Measurements from ENCODE around the gene ETS2.

ETS2 gene

GRCh38 chr21:38858812-38859205 lies 53.1 kb downstream of the ETS2 start:
- Histone ChIP-seq H2BK15ac (ENCODE audit: low read length) (no peak overlapping the region), H3K18ac (ENCODE audit: low read length) (no peak overlapping the region), H2BK5ac (ENCODE audit: low read length) (no peak overlapping the region), H3K4me2 (ENCODE audit: insufficient read depth, low read length, poor library complexity, severe bottlenecking) (no peak overlapping the region), H3K14ac (ENCODE audit: low read length) (no peak overlapping the region), H3K9me3 (replicated peaks in 1 of 2; ENCODE audit: control insufficient read depth in 2 of 2, insufficient read depth in 1 of 2, low read depth in 1 of 2, low read length in 2 of 2) (no peaks in the 10 kb centered on the region), H3K4me3 (ENCODE audit: low read length in 2 of 2) (no peak overlapping the region), H3K4ac (ENCODE audit: low read length) (no peak overlapping the region), H2BK12ac (ENCODE audit: low read length) (no peak overlapping the region), H2BK120ac (ENCODE audit: low read depth, low read length) (no peak overlapping the region), H2AK5ac (ENCODE audit: low read depth, low read length) (no peak overlapping the region), H3K27ac (replicated peaks; ENCODE audit: low read length) (no peak overlapping the region), H3K23ac (ENCODE audit: low read depth, low read length, poor library complexity) (no peak overlapping the region), H3K79me1 (ENCODE audit: low read depth, low read length) (no peaks in the 10 kb centered on the region), H3K36me3 (replicated peaks in 1 of 2; ENCODE audit: control insufficient read depth in 2 of 2, insufficient read depth in 2 of 2, low read length in 2 of 2) (no peaks in the 10 kb centered on the region), H3K27me3 (ENCODE audit: control insufficient read depth in 3 of 3, insufficient read depth in 3 of 3, low read depth in 1 of 3, low read length in 3 of 3) (peaks cover 0 to 3% (median 0%) of the 10 kb centered on the region in 3 experiments), H2AFZ (ENCODE audit: low read length) (no peak overlapping the region), H3K9ac (ENCODE audit: low read depth, low read length, poor library complexity) (no peak overlapping the region), H4K91ac (ENCODE audit: low read depth, low read length, poor library complexity) (no peak overlapping the region), H4K8ac (ENCODE audit: low read depth, low read length) (no peak overlapping the region), H3K4me1 (ENCODE audit: control insufficient read depth in 2 of 2, insufficient read depth in 1 of 2, low read depth in 1 of 2, low read length in 2 of 2) (no peaks in the 10 kb centered on the region)
- no peak for DNase-seq (ENCODE audit: low spot score)
- no CpG with 5 or more reads among the region's 1 CpG for WGBS, 2 donors (ENCODE audit: extremely low coverage in 2 of 2, insufficient read length in 2 of 2, insufficient replicate concordance in 1 of 2)

- Histone ChIP-seq H2AK5ac (ENCODE audit: low read depth, low read length) (no peak overlapping the region), H3K36me3 (replicated peaks in 1 of 2; ENCODE audit: control insufficient read depth in 2 of 2, insufficient read depth in 2 of 2, low read length in 2 of 2) (no peaks in the 10 kb centered on the region), H2AFZ (ENCODE audit: low read length) (no peak overlapping the region), H3K14ac (ENCODE audit: low read length) (no peak overlapping the region), H3K9ac (ENCODE audit: low read depth, low read length, poor library complexity) (no peak overlapping the region), H4K8ac (ENCODE audit: low read depth, low read length) (no peak overlapping the region), H2BK12ac (ENCODE audit: low read length) (no peak overlapping the region), H3K79me1 (ENCODE audit: low read depth, low read length) (no peaks in the 10 kb centered on the region), H4K91ac (ENCODE audit: low read depth, low read length, poor library complexity) (no peak overlapping the region), H3K18ac (ENCODE audit: low read length) (no peak overlapping the region), H3K4me1 (ENCODE audit: control insufficient read depth in 2 of 2, insufficient read depth in 1 of 2, low read depth in 1 of 2, low read length in 2 of 2) (no peaks in the 10 kb centered on the region), H3K4ac (ENCODE audit: low read length) (no peak overlapping the region), H3K9me3 (replicated peaks in 1 of 2; ENCODE audit: control insufficient read depth in 2 of 2, insufficient read depth in 1 of 2, low read depth in 1 of 2, low read length in 2 of 2) (no peaks in the 10 kb centered on the region), H3K23ac (ENCODE audit: low read depth, low read length, poor library complexity) (no peak overlapping the region), H3K27me3 (ENCODE audit: control insufficient read depth in 3 of 3, insufficient read depth in 3 of 3, low read depth in 1 of 3, low read length in 3 of 3) (peaks cover 0 to 3% (median 0%) of the 10 kb centered on the region in 3 experiments), H3K4me2 (ENCODE audit: insufficient read depth, low read length, poor library complexity, severe bottlenecking) (no peak overlapping the region), H2BK120ac (ENCODE audit: low read depth, low read length) (no peak overlapping the region), H2BK15ac (ENCODE audit: low read length) (no peak overlapping the region), H3K27ac (replicated peaks; ENCODE audit: low read length) (no peak overlapping the region), H2BK5ac (ENCODE audit: low read length) (no peak overlapping the region), H3K4me3 (ENCODE audit: low read length in 2 of 2) (no peak overlapping the region)
- no peak for DNase-seq (ENCODE audit: low spot score)
- WGBS, 2 donors (ENCODE audit: extremely low coverage in 2 of 2, insufficient read length in 2 of 2, insufficient replicate concordance in 1 of 2), result no CpG with 5 or more reads among the region's 5 CpGs
These were observed 54.1 kb downstream of the ETS2 start for GRCh38 chr21:38859852-38860251.

- Histone ChIP-seq H3K23ac (ENCODE audit: low read depth, low read length, poor library complexity) (no peak overlapping the region), H4K91ac (ENCODE audit: low read depth, low read length, poor library complexity) (no peak overlapping the region), H3K9me3 (replicated peaks in 1 of 2; ENCODE audit: control insufficient read depth in 2 of 2, insufficient read depth in 1 of 2, low read depth in 1 of 2, low read length in 2 of 2) (no peaks in the 10 kb centered on the region), H3K18ac (ENCODE audit: low read length) (no peak overlapping the region), H3K79me1 (ENCODE audit: low read depth, low read length) (no peaks in the 10 kb centered on the region), H3K4me1 (ENCODE audit: control insufficient read depth in 2 of 2, insufficient read depth in 1 of 2, low read depth in 1 of 2, low read length in 2 of 2) (no peaks in the 10 kb centered on the region), H3K4me3 (ENCODE audit: low read length in 2 of 2) (no peak overlapping the region), H3K4me2 (ENCODE audit: insufficient read depth, low read length, poor library complexity, severe bottlenecking) (no peak overlapping the region), H2BK15ac (ENCODE audit: low read length) (no peak overlapping the region), H3K27ac (replicated peaks; ENCODE audit: low read length) (no peak overlapping the region), H2BK5ac (ENCODE audit: low read length) (no peak overlapping the region), H3K14ac (ENCODE audit: low read length) (no peak overlapping the region), H3K27me3 (ENCODE audit: control insufficient read depth in 3 of 3, insufficient read depth in 3 of 3, low read depth in 1 of 3, low read length in 3 of 3) (peaks cover 0 to 3% (median 0%) of the 10 kb centered on the region in 3 experiments), H2BK120ac (ENCODE audit: low read depth, low read length) (no peak overlapping the region), H3K9ac (ENCODE audit: low read depth, low read length, poor library complexity) (no peak overlapping the region), H2BK12ac (ENCODE audit: low read length) (no peak overlapping the region), H2AFZ (ENCODE audit: low read length) (no peak overlapping the region), H3K4ac (ENCODE audit: low read length) (no peak overlapping the region), H3K36me3 (replicated peaks in 1 of 2; ENCODE audit: control insufficient read depth in 2 of 2, insufficient read depth in 2 of 2, low read length in 2 of 2) (no peaks in the 10 kb centered on the region), H2AK5ac (ENCODE audit: low read depth, low read length) (no peak overlapping the region), H4K8ac (ENCODE audit: low read depth, low read length) (no peak overlapping the region)
- no CpG with 5 or more reads among the region's 6 CpGs for WGBS, 2 donors (ENCODE audit: extremely low coverage in 2 of 2, insufficient read length in 2 of 2, insufficient replicate concordance in 1 of 2)
- DNase-seq (ENCODE audit: low spot score), result no peak
These were observed 55.3 kb downstream of the ETS2 start for GRCh38 chr21:38861056-38861455.

- no peak for DNase-seq (ENCODE audit: low spot score)
- Histone ChIP-seq H3K9ac (ENCODE audit: low read depth, low read length, poor library complexity) (no peak overlapping the region), H3K23ac (ENCODE audit: low read depth, low read length, poor library complexity) (no peak overlapping the region), H2BK5ac (ENCODE audit: low read length) (no peak overlapping the region), H3K79me1 (ENCODE audit: low read depth, low read length) (no peaks in the 10 kb centered on the region), H3K27me3 (ENCODE audit: control insufficient read depth in 3 of 3, insufficient read depth in 3 of 3, low read depth in 1 of 3, low read length in 3 of 3) (peaks cover 0 to 3% (median 0%) of the 10 kb centered on the region in 3 experiments), H2BK15ac (ENCODE audit: low read length) (no peak overlapping the region), H4K91ac (ENCODE audit: low read depth, low read length, poor library complexity) (no peak overlapping the region), H3K27ac (replicated peaks; ENCODE audit: low read length) (no peak overlapping the region), H2AFZ (ENCODE audit: low read length) (no peak overlapping the region), H2BK12ac (ENCODE audit: low read length) (no peak overlapping the region), H4K8ac (ENCODE audit: low read depth, low read length) (no peak overlapping the region), H3K4me3 (ENCODE audit: low read length in 2 of 2) (no peak overlapping the region), H2BK120ac (ENCODE audit: low read depth, low read length) (no peak overlapping the region), H3K36me3 (replicated peaks in 1 of 2; ENCODE audit: control insufficient read depth in 2 of 2, insufficient read depth in 2 of 2, low read length in 2 of 2) (no peaks in the 10 kb centered on the region), H2AK5ac (ENCODE audit: low read depth, low read length) (no peak overlapping the region), H3K4me1 (ENCODE audit: control insufficient read depth in 2 of 2, insufficient read depth in 1 of 2, low read depth in 1 of 2, low read length in 2 of 2) (no peaks in the 10 kb centered on the region), H3K18ac (ENCODE audit: low read length) (no peak overlapping the region), H3K4me2 (ENCODE audit: insufficient read depth, low read length, poor library complexity, severe bottlenecking) (no peak overlapping the region), H3K14ac (ENCODE audit: low read length) (no peak overlapping the region), H3K9me3 (replicated peaks in 1 of 2; ENCODE audit: control insufficient read depth in 2 of 2, insufficient read depth in 1 of 2, low read depth in 1 of 2, low read length in 2 of 2) (no peaks in the 10 kb centered on the region), H3K4ac (ENCODE audit: low read length) (no peak overlapping the region)
- WGBS, 2 donors (ENCODE audit: extremely low coverage in 2 of 2, insufficient read length in 2 of 2, insufficient replicate concordance in 1 of 2), result no CpG with 5 or more reads among the region's 8 CpGs
These were observed 56.4 kb downstream of the ETS2 start for GRCh38 chr21:38861989-38862683.
